HepG2 (cell line): ENCODE measurements around the gene ENO2. TPM values are rescaled to one million over a fixed set of nuclear protein-coding genes. Genes with fewer than 3 reads are reported as not detected.

Experiments used
- FOXJ3 ChIP-seq: sonication (generic); formaldehyde crosslinking; IDR thresholded peaks from 2 replicates; pipeline ENCODE4 v1.4.0; 2020; ENCODE audit warnings: missing genetic modification reagents, mild to moderate bottlenecking, borderline replicate concordance
- MXI1 ChIP-seq: IDR thresholded peaks from 3 replicates; pipeline ENCODE4 v1.6.1; 2012; ENCODE audit warnings: low read depth, low read length, inconsistent platforms, borderline replicate concordance
- NFIB ChIP-seq: sonication (generic); formaldehyde crosslinking; IDR thresholded peaks from 2 replicates; pipeline ENCODE4 v1.9.0; 2021; ENCODE audit warnings: missing genetic modification reagents, mild to moderate bottlenecking, borderline replicate concordance
- PAWR ChIP-seq: sonication (generic); formaldehyde crosslinking; IDR thresholded peaks from 2 replicates; pipeline ENCODE4 v1.4.0; 2020; ENCODE audit warnings: missing genetic modification reagents, mild to moderate bottlenecking, borderline replicate concordance
- SIN3A ChIP-seq: IDR thresholded peaks from 2 replicates; pipeline ENCODE4 v1.6.1; 2011; ENCODE audit warnings: low read depth, mild to moderate bottlenecking, control low read depth, low read length, borderline replicate concordance
- SYNCRIP ChIP-seq: fragments of 200-400 bp; formaldehyde crosslinking; IDR thresholded peaks from 2 replicates; pipeline ENCODE4 v1.6.1; 2018; ENCODE audit warnings: mild to moderate bottlenecking, low read depth, low read length; ENCODE audit not compliant: insufficient read depth
- ZBTB3 ChIP-seq: sonication (generic); formaldehyde crosslinking; IDR thresholded peaks from 2 replicates; pipeline ENCODE4 v1.4.0; 2020; ENCODE audit warnings: low read depth, mild to moderate bottlenecking, moderate library complexity, missing genetic modification reagents, borderline replicate concordance
- ZNF160 ChIP-seq: sonication (generic); formaldehyde crosslinking; IDR thresholded peaks from 2 replicates; pipeline ENCODE4 v1.8.0; 2022; ENCODE audit warnings: mild to moderate bottlenecking, inconsistent platforms, missing genetic modification reagents
- ZNF224 ChIP-seq: sonication (generic); formaldehyde crosslinking; IDR thresholded peaks from 2 replicates; pipeline ENCODE4 v1.5.0; 2020; ENCODE audit warnings: mild to moderate bottlenecking, missing genetic modification reagents
- ZNF335 ChIP-seq: sonication (generic); formaldehyde crosslinking; IDR thresholded peaks from 2 replicates; pipeline ENCODE4 v1.4.0; 2020; ENCODE audit warnings: missing genetic modification reagents
- ZNF549 ChIP-seq: sonication (generic); formaldehyde crosslinking; IDR thresholded peaks from 2 replicates; pipeline ENCODE4 v1.5.0; 2020; ENCODE audit warnings: missing genetic modification reagents
- ZNF552 ChIP-seq: sonication (generic); formaldehyde crosslinking; IDR thresholded peaks from 2 replicates; pipeline ENCODE4 v1.9.0; 2022; ENCODE audit warnings: missing genetic modification reagents, mild to moderate bottlenecking, borderline replicate concordance
- ZNF605 ChIP-seq: sonication (generic); formaldehyde crosslinking; IDR thresholded peaks from 2 replicates; pipeline ENCODE4 v1.8.0; 2022; ENCODE audit warnings: mild to moderate bottlenecking, missing genetic modification reagents
- ZNF619 ChIP-seq: sonication (generic); formaldehyde crosslinking; IDR thresholded peaks from 2 replicates; pipeline ENCODE4 v1.4.0; 2020; ENCODE audit warnings: mild to moderate bottlenecking, missing genetic modification reagents
- ZNF724P ChIP-seq: sonication (generic); formaldehyde crosslinking; IDR thresholded peaks from 2 replicates; pipeline ENCODE4 v1.8.0; 2022; ENCODE audit warnings: missing genetic modification reagents, borderline replicate concordance
- ZNF775 ChIP-seq: sonication (generic); formaldehyde crosslinking; IDR thresholded peaks from 2 replicates; pipeline ENCODE4 v1.4.0; 2020; ENCODE audit warnings: missing genetic modification reagents, mild to moderate bottlenecking, moderate library complexity, borderline replicate concordance
- polyA plus RNA-seq, 8 experiments: library from polyadenylated mRNA; depleted of rRNA in 3 of 8; stranded (reverse) in 7 of 8; unstranded in 1 of 8; fragments of >200 nt; fragmentation: Illumina TruSeq in 4 of 8; extraction: Trizol in 4 of 8; gene quantifications; 2 replicates each; pipeline versions ENCODE4 v1.2.1 to v1.2.3, GENCODE V29; 2011 to 2016; ENCODE audit warnings: low read depth in 4 of 8, missing spikeins in 1 of 8, mixed read lengths in 1 of 8; ENCODE audit not compliant: insufficient read depth in 1 of 8
- total RNA-seq, 5 experiments: library from RNA; depleted of rRNA; stranded (reverse); fragments of >200 nt; fragmentation: Illumina TruSeq; extraction: Trizol; gene quantifications; 2 replicates each; pipeline ENCODE4 v1.2.3, GENCODE V29; 2016; ENCODE audit warnings: low read depth in 1 of 5
- TF ChIP-seq, protein P1 (sequence below): sonication (generic); formaldehyde crosslinking; IDR thresholded peaks from 2 replicates; pipeline ENCODE4 v1.4.0; 2020; ENCODE audit warnings: missing genetic modification reagents
- TF ChIP-seq, protein P2 (sequence below): sonication (generic); formaldehyde crosslinking; conservative IDR thresholded peaks from 2 replicates; pipeline ENCODE4 v1.4.0; 2020; ENCODE audit warnings: missing genetic modification reagents
- TF ChIP-seq, protein P3 (sequence below): sonication (generic); formaldehyde crosslinking; IDR thresholded peaks from 2 replicates; pipeline ENCODE4 v1.4.0; 2020; ENCODE audit warnings: missing genetic modification reagents, borderline replicate concordance
- TF ChIP-seq, protein P4 (sequence below): sonication (generic); formaldehyde crosslinking; IDR thresholded peaks from 2 replicates; pipeline ENCODE4 v1.8.0; 2022; ENCODE audit warnings: missing genetic modification reagents, mild to moderate bottlenecking, inconsistent platforms, borderline replicate concordance
- TF ChIP-seq, protein P5 (sequence below): IDR thresholded peaks from 2 replicates; pipeline ENCODE4 v1.6.1; 2016; ENCODE audit warnings: missing genetic modification reagents, missing compliant biosample characterization

The ENO2 gene
- total and polyA plus RNA-seq, 2 of the 13 experiments (the other 11 are each of a cell fraction or from before 2014, with no cell fraction given) = 19.3 to 136 TPM

DNA sequence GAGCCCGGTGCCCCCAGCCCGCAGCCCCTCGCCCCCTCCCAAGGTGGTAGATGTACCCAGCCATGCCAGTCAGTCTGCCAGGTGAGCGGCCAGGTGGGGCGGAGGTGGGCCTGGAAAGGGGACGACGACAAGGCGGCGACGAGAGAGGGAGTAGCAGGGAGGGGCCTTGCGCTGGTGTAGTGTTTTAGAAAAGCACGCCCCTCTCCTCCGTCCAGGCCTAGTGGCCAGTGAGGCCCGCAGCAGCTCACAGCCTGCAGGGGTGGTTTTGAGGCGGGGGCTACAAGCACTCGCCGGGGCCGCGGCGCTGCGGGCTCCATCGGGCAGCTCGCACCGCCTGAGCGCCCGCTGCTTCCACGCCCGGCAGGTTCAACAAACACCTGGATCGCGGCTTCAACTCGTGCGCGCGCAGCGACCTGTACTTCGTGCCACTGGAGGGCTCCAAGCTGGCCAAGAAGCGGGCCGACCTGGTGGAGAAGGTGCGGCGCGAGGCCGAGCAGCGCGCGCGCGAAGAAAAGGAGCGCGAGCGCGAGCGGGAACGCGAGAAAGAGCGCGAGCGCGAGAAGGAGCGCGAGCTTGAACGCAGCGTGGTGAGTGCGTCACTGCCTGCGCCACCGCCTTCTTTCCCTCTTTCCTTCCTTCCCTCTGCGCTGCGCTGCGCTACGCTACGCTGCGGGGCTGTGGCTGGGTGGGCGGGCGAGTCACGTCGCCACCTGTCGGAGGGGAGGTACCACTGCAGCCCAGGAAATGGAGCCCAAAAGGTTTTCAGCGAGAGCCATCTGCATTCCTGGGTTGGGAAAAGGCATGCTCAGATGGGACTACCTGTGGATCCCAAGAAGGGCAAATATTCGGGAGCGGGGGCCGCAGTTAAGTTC is 23.3 kb downstream of the ENO2 start (continued):
- TF ChIP-seq, protein P1, sequence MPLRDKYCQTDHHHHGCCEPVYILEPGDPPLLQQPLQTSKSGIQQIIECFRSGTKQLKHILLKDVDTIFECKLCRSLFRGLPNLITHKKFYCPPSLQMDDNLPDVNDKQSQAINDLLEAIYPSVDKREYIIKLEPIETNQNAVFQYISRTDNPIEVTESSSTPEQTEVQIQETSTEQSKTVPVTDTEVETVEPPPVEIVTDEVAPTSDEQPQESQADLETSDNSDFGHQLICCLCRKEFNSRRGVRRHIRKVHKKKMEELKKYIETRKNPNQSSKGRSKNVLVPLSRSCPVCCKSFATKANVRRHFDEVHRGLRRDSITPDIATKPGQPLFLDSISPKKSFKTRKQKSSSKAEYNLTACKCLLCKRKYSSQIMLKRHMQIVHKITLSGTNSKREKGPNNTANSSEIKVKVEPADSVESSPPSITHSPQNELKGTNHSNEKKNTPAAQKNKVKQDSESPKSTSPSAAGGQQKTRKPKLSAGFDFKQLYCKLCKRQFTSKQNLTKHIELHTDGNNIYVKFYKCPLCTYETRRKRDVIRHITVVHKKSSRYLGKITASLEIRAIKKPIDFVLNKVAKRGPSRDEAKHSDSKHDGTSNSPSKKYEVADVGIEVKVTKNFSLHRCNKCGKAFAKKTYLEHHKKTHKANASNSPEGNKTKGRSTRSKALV (CRISPR knock-in tag) = peak; percentile 91
- TF ChIP-seq, protein P2, sequence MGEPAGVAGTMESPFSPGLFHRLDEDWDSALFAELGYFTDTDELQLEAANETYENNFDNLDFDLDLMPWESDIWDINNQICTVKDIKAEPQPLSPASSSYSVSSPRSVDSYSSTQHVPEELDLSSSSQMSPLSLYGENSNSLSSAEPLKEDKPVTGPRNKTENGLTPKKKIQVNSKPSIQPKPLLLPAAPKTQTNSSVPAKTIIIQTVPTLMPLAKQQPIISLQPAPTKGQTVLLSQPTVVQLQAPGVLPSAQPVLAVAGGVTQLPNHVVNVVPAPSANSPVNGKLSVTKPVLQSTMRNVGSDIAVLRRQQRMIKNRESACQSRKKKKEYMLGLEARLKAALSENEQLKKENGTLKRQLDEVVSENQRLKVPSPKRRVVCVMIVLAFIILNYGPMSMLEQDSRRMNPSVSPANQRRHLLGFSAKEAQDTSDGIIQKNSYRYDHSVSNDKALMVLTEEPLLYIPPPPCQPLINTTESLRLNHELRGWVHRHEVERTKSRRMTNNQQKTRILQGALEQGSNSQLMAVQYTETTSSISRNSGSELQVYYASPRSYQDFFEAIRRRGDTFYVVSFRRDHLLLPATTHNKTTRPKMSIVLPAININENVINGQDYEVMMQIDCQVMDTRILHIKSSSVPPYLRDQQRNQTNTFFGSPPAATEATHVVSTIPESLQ (CRISPR knock-in tag) = peak; percentile 79; the same call in 1 of the 2 replicates
- TF ChIP-seq NFIB (CRISPR knock-in tag) = no peak
- TF ChIP-seq ZNF605 (CRISPR knock-in tag) = peak; percentile 99
- TF ChIP-seq, protein P3, sequence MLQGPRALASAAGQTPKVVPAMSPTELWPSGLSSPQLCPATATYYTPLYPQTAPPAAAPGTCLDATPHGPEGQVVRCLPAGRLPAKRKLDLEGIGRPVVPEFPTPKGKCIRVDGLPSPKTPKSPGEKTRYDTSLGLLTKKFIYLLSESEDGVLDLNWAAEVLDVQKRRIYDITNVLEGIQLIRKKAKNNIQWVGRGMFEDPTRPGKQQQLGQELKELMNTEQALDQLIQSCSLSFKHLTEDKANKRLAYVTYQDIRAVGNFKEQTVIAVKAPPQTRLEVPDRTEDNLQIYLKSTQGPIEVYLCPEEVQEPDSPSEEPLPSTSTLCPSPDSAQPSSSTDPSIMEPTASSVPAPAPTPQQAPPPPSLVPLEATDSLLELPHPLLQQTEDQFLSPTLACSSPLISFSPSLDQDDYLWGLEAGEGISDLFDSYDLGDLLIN (CRISPR knock-in tag) = peak; percentile 32; the same call in 1 of the 2 replicates
- TF ChIP-seq, protein P4, sequence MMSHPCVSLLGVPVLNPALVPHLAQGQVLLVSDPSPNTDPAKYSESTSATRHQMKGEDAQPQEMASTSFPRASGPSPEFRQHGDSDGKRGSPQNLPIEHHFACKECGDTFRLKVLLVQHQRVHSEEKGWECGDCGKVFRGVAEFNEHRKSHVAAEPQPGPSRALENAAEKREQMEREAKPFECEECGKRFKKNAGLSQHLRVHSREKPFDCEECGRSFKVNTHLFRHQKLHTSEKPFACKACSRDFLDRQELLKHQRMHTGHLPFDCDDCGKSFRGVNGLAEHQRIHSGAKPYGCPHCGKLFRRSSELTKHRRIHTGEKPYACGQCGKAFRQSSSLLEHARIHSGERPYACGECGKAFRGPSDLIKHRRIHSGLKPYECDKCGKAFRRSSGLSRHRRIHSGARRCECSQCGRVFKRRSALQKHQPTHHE = no peak
- peak; percentile 79 for TF ChIP-seq ZNF724P (CRISPR knock-in tag)
- TF ChIP-seq PAWR (CRISPR knock-in tag) = no peak
- peak; percentile 79; the same call in 1 of the 2 replicates for TF ChIP-seq SIN3A
- TF ChIP-seq ZNF552 (CRISPR knock-in tag) = no peak
- TF ChIP-seq ZNF775 = no peak
- TF ChIP-seq, protein P5, sequence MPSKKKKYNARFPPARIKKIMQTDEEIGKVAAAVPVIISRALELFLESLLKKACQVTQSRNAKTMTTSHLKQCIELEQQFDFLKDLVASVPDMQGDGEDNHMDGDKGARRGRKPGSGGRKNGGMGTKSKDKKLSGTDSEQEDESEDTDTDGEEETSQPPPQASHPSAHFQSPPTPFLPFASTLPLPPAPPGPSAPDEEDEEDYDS (CRISPR knock-in tag) = peak; percentile 74
- TF ChIP-seq ZNF549 (CRISPR knock-in tag) = no peak
- peak; percentile 83; the same call in 1 of the 2 replicates for TF ChIP-seq ZNF160 (CRISPR knock-in tag)
- TF ChIP-seq ZBTB3 (CRISPR knock-in tag) = 0 out of 2 replicates have a peak, but pooled peaks have one; percentile 36
- TF ChIP-seq ZNF335 (CRISPR knock-in tag) = peak; percentile 53
- TF ChIP-seq SYNCRIP = no peak
- TF ChIP-seq FOXJ3 (CRISPR knock-in tag) = peak; percentile 46; the same call in 1 of the 2 replicates
- TF ChIP-seq MXI1 = peak; percentile 88; the same call in 1 of the 3 replicates
- TF ChIP-seq ZNF619 (CRISPR knock-in tag) = peak; percentile 90; the same call in 1 of the 2 replicates
- peak; percentile 83 for TF ChIP-seq ZNF224
